Peyer's patch (tissue), 4 donors: ENCODE measurements around the gene CPSF3. TPM values are rescaled to one million over a fixed set of nuclear protein-coding genes. Genes with fewer than 3 reads are reported as not detected.

Source experiments
- DNase-seq, 3 donors: peaks; one replicate each; pipeline ENCODE4 v3.0.0-alpha.2; 2017 to 2019
- H3K27ac ChIP-seq, 4 donors: fragments of 200-600 bp; sonication (generic); one replicate each; pipeline ENCODE4 v1.5.1; 2016 to 2019
- H3K27me3 ChIP-seq, 2 donors: fragments of 200-600 bp; sonication (generic); one replicate each; pipeline ENCODE4 v1.5.1; 2019
- H3K36me3 ChIP-seq, 3 donors: fragments of 200-600 bp; sonication (generic); one replicate each; pipeline ENCODE4 v1.5.1; 2016 to 2019
- H3K4me1 ChIP-seq, 4 donors: fragments of 200-600 bp; sonication (generic); one replicate each; pipeline ENCODE4 v1.5.1; 2016 to 2019
- H3K4me3 ChIP-seq, 4 donors: fragments of 200-600 bp; sonication (generic); 1 replicate in 3 of 4; 2 replicates in 1 of 4; pipeline ENCODE4 v1.5.1; 2016 to 2019; ENCODE audit warnings: mild to moderate bottlenecking in 1 of 4
- H3K9me3 ChIP-seq, 4 donors: fragments of 200-600 bp; sonication (generic); one replicate each; pipeline ENCODE4 v1.5.1; 2016 to 2019; ENCODE audit warnings: mild to moderate bottlenecking in 1 of 4
- CTCF ChIP-seq, 6 experiments: fragments of 450-650 bp in 4 of 6; fragments of 200-600 bp in 2 of 6; sonication (generic) in 1 of 6; IDR thresholded peaks; one replicate each; pipeline ENCODE4 v1.5.1; 2017 to 2019; ENCODE audit warnings: antibody characterized with exemption in 6 of 6, mild to moderate bottlenecking in 3 of 6, moderate library complexity in 1 of 6
- POLR2A ChIP-seq, 2 donors: fragments of 450-650 bp; IDR thresholded peaks; one replicate each; pipeline ENCODE4 v1.5.1; 2017; ENCODE audit warnings: antibody characterized with exemption in 2 of 2, mild to moderate bottlenecking in 2 of 2, moderate library complexity in 2 of 2
- total RNA-seq, 4 donors: library from RNA; depleted of rRNA; stranded (reverse); fragments of >200 nt; gene quantifications; one replicate each; pipeline ENCODE4 v1.1.0, GENCODE V29; 2016

The CPSF3 gene
- total RNA-seq, 4 donors from 2014 or later = 20.1 to 57.8 (median 32.0) TPM

GRCh38 chr2:9412781-9413180, 10.7 kb upstream of the CPSF3 start:
- no peak overlapping the region for H3K27ac ChIP-seq
- H3K9me3 ChIP-seq = no peaks in the 10 kb centered on the region
- DNase-seq = no peak
- H3K36me3 ChIP-seq = peaks cover 0 to 44% (median 0%) of the 10 kb centered on the region in 3 donors
- H3K27me3 ChIP-seq = no peaks in the 10 kb centered on the region
- TF ChIP-seq POLR2A (IDR thresholded peaks at IDR 0.05) (no peak), CTCF (IDR thresholded peaks at IDR 0.05) (no peak)
- H3K4me1 ChIP-seq = no peaks in the 10 kb centered on the region
- no peak overlapping the region for H3K4me3 ChIP-seq

- H3K4me1 ChIP-seq = no peaks in the 10 kb centered on the region
- TF ChIP-seq POLR2A (IDR thresholded peaks at IDR 0.05) (no peak), CTCF (IDR thresholded peaks at IDR 0.05) (no peak)
- no peak overlapping the region for H3K4me3 ChIP-seq
- DNase-seq = no peak
- peaks cover 0 to 36% (median 0%) of the 10 kb centered on the region in 3 donors for H3K36me3 ChIP-seq
- H3K27ac ChIP-seq = no peak overlapping the region
- H3K9me3 ChIP-seq = no peaks in the 10 kb centered on the region
- no peaks in the 10 kb centered on the region for H3K27me3 ChIP-seq
Observed at GRCh38 chr2:9415516-9416169, 7.8 kb upstream of the CPSF3 start.

GRCh38 chr2:9416267-9416961, 7.0 kb upstream of the CPSF3 start:
- Histone ChIP-seq H3K4me1 (peaks cover 0 to under 1% (median 0%) of the 10 kb centered on the region in 4 donors), H3K4me3 (no peak overlapping the region), H3K27me3 (no peaks in the 10 kb centered on the region), H3K27ac (no peak overlapping the region), H3K36me3 (peaks cover 0 to 28% (median 0%) of the 10 kb centered on the region in 3 donors), H3K9me3 (no peaks in the 10 kb centered on the region)
- TF ChIP-seq POLR2A (IDR thresholded peaks at IDR 0.05) (no peak), CTCF (IDR thresholded peaks at IDR 0.05) (no peak)
- DNase-seq = no peak

- H3K4me1 ChIP-seq = peaks cover 0 to 6% (median 0%) of the 10 kb centered on the region in 4 donors
- no peak for DNase-seq
- no peak overlapping the region for H3K27ac ChIP-seq
- H3K9me3 ChIP-seq = no peaks in the 10 kb centered on the region
- no peak overlapping the region for H3K4me3 ChIP-seq
- TF ChIP-seq CTCF (IDR thresholded peaks at IDR 0.05) = no peak
- no peak for TF ChIP-seq POLR2A (IDR thresholded peaks at IDR 0.05)
- peaks cover 0 to 23% (median 0%) of the 10 kb centered on the region in 3 donors for H3K36me3 ChIP-seq
- no peaks in the 10 kb centered on the region for H3K27me3 ChIP-seq
Observed at GRCh38 chr2:9416962-9417316, 6.5 kb upstream of the CPSF3 start.

- Histone ChIP-seq H3K4me3 (no peak overlapping the region), H3K27me3 (no peaks in the 10 kb centered on the region), H3K36me3 (peaks cover 0 to 20% (median 0%) of the 10 kb centered on the region in 3 donors), H3K27ac (no peak overlapping the region), H3K9me3 (no peaks in the 10 kb centered on the region), H3K4me1 (peaks cover 0 to 12% (median 1%) of the 10 kb centered on the region in 4 donors)
- no peak for DNase-seq
- TF ChIP-seq CTCF (IDR thresholded peaks at IDR 0.05) = no peak
- no peak for TF ChIP-seq POLR2A (IDR thresholded peaks at IDR 0.05)
Observed at GRCh38 chr2:9417725-9418124, 5.7 kb upstream of the CPSF3 start.
